ENCODE measurements around the gene S100A2. TPM values are rescaled to one million over a fixed set of nuclear protein-coding genes. Genes with fewer than 3 reads are reported as not detected.
A peak's percentile ranks its signal among the peaks of the same experiment; 100 is the strongest.
"Not testable (repeated sequence)": the region's sequence is repeated elsewhere in the genome, so short reads cannot be mapped to it uniquely, and the experiment has no call there.

The S100A2 gene
- total RNA-seq, 4 donors from 2014 or later, result 2.7 to 73.3 (median 14.2) TPM

DNA sequence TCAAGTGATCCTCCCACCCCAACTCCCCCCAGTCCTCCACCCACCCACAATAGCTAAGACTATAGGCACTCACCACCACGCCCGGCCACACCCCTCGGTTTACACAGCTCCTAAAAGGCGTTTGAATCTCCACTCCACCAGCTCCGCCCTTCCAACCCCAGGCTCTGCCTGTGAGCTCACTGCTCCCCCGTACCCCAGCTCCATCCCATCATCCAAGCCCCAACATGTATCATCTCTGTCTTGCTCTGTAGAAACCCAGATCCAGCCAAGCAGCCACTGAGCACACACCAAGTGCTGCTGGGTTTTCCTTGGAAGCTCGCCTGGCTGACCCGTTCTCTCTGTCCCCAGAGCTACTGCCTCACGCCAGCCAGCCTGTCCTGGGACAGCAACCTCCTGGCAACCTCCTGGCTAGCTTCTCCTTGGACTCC is 12.0 kb upstream of the S100A2 start:
- TF ChIP-seq POLR2AphosphoS5 (IDR thresholded peaks at IDR 0.05) (no peak), POLR2A (IDR thresholded peaks at IDR 0.05) (no peak), EP300 (IDR thresholded peaks at IDR 0.05) (no peak)
- TF ChIP-seq, protein P1, sequence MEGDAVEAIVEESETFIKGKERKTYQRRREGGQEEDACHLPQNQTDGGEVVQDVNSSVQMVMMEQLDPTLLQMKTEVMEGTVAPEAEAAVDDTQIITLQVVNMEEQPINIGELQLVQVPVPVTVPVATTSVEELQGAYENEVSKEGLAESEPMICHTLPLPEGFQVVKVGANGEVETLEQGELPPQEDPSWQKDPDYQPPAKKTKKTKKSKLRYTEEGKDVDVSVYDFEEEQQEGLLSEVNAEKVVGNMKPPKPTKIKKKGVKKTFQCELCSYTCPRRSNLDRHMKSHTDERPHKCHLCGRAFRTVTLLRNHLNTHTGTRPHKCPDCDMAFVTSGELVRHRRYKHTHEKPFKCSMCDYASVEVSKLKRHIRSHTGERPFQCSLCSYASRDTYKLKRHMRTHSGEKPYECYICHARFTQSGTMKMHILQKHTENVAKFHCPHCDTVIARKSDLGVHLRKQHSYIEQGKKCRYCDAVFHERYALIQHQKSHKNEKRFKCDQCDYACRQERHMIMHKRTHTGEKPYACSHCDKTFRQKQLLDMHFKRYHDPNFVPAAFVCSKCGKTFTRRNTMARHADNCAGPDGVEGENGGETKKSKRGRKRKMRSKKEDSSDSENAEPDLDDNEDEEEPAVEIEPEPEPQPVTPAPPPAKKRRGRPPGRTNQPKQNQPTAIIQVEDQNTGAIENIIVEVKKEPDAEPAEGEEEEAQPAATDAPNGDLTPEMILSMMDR (IDR thresholded peaks at IDR 0.05), result no peak
- no peak for ATAC-seq
- 65 to 79% methylated on average over 6 to 9 of the region's 9 CpGs for WGBS, 2 donors (ENCODE audit: low coverage in 1 of 2)

DNA sequence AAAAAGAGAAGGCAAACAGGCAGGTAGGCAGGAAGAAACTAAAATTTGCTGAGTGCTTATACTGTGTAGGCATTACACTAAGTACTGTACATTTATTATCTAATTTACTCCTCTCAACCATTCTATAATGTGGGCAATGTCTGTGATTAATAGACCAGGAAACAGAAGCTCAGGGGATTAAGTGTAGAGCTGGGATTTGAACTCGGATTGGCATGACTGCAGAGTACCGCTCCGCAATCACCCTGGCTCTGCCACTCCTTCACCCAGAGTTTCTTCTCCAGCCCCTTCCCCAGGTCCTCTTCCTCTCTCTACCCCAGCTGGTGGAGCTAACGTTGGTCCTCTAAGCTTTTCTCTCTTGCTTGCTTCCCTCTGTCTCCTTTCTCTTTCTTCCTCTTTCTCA is 11.5 kb upstream of the S100A2 start:
- Histone ChIP-seq H3K4me3 (no peak overlapping the region), H3K36me3 (no peaks in the 10 kb centered on the region), H3K27me3 (no peaks in the 10 kb centered on the region), H3K4me1 (peaks cover 0 to 12% (median 0%) of the 10 kb centered on the region in 3 donors), H3K27ac (no peak overlapping the region), H3K9me3 (no peaks in the 10 kb centered on the region)
- no peak for ATAC-seq
- no peak for TF ChIP-seq POLR2AphosphoS5 (IDR thresholded peaks at IDR 0.05)
- TF ChIP-seq, protein P1 (IDR thresholded peaks at IDR 0.05), result no peak
- no peak for TF ChIP-seq EP300 (IDR thresholded peaks at IDR 0.05)
- TF ChIP-seq POLR2A (IDR thresholded peaks at IDR 0.05), result no peak
- WGBS, 2 donors (ENCODE audit: low coverage in 1 of 2), result 68 to 70% methylated on average over 4 of the region's 4 CpGs

More for the DNA sequence above, 12.0 kb upstream of the S100A2 start:
- Histone ChIP-seq H3K27me3 (no peaks in the 10 kb centered on the region), H3K27ac (no peak overlapping the region), H3K4me1 (peaks cover 0 to 7% (median 0%) of the 10 kb centered on the region in 3 donors), H3K9me3 (no peaks in the 10 kb centered on the region), H3K4me3 (no peak overlapping the region), H3K36me3 (no peaks in the 10 kb centered on the region)

DNA sequence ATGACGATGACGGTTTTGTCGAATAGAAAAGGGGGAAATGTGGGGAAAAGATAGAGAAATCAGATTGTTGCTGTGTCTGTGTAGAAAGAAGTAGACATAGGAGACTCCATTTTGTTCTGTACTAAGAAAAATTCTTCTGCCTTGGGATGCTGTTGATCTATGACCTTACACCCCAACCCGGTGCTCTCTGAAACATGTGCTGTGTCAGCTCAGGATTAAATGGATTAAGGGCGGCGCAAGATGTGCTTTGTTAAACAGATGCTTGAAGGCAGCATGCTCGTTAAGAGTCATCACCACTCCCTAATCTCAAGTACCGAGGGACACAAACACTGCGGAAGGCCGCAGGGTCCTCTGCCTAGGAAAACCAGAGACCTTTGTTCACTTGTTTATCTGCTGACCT is 9.9 kb upstream of the S100A2 start:
- H3K27ac ChIP-seq, H3K4me3 ChIP-seq, H3K36me3 ChIP-seq, ATAC-seq, H3K9me3 ChIP-seq, H3K27me3 ChIP-seq: not testable (repeated sequence)
- peaks cover 0 to 15% (median 0%) of the 10 kb centered on the region in 3 donors for H3K4me1 ChIP-seq
- WGBS, 2 donors (ENCODE audit: low coverage in 1 of 2), result 94 to 100% methylated on average over 4 to 7 of the region's 10 CpGs

DNA sequence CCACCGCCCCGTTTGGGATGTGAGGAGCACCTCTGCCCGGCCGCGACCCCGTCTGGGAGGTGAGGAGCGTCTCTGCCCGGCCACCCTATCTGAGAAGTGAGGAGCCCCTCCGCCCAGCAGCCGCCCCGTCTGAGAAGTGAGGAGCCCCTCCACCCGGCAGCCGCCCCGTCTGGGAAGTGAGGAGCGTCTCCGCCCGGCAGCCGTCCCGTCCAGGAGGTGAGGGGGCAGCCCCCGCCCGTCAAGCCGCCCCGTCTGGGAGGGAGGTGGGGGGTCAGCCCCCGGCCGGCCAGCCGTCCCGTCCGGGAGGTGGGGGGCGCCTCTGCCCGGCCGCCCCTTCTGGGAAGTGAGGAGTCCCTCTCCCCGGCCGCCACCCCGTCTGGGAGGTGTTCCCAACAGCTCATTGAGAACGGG is 9.4 kb upstream of the S100A2 start:
- H3K27ac ChIP-seq, H3K27me3 ChIP-seq, H3K9me3 ChIP-seq, H3K4me3 ChIP-seq, H3K36me3 ChIP-seq, ATAC-seq: not testable (repeated sequence)
- WGBS, 2 donors (ENCODE audit: low coverage in 1 of 2), result no CpG with 5 or more reads among the region's 35 CpGs
- peaks cover 0 to 15% (median 0%) of the 10 kb centered on the region in 3 donors for H3K4me1 ChIP-seq

DNA sequence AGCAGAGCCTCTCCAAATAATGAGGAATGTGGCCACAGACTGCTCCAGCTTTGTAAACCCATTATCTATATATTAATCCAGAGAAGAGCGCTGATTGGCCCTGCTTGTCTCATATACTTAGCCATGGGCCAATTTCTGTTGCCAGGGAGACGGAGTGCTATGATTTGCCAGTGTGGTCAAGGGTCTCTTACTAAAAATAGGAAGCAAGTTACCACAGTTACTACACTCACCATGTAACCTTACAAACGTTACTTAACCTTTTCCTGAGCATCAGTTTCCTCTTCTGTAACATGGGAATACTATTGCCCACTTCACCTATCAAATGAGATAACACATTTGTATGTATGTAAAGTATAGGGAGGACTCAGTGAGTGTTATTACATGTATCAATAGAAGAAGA is 7.7 kb upstream of the S100A2 start:
- Histone ChIP-seq H3K27me3 (no peaks in the 10 kb centered on the region), H3K4me1 (peaks cover 0 to 22% (median 4%) of the 10 kb centered on the region in 3 donors), H3K4me3 (no peak overlapping the region), H3K27ac (peak overlapping the region in 3 of 4 donors; percentile 55 to 70 (median 62)), H3K9me3 (no peaks in the 10 kb centered on the region), H3K36me3 (no peaks in the 10 kb centered on the region)
- no peak for ATAC-seq
- WGBS, 2 donors (ENCODE audit: low coverage in 1 of 2), result 53 to 100% methylated on average over 1 to 3 of the region's 3 CpGs
- no peak for TF ChIP-seq POLR2AphosphoS5 (IDR thresholded peaks at IDR 0.05)
- TF ChIP-seq, protein P1 (IDR thresholded peaks at IDR 0.05), result no peak
- no peak for TF ChIP-seq POLR2A (IDR thresholded peaks at IDR 0.05)

DNA sequence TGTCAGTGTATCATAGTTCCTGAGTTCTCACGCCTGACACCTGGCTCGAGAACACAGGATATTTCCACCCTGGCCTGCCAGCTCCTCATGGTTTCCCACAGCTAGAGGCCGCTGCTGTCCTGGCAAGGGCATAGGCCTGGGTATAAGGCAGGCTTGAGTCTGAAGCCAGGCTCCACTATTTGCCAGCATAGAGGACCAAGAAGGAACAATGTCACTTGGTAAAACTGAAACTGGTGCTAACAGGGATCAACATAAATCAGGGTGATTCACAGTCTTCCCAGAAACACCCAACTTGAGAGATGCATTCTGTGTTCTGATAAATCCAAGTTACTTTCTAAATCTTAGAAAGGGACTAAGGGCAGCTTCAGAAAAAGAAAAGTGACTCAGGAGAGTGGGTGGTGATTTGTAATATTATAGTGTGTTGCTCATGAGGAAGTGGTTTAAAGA is 6.9 kb upstream of the S100A2 start:
- H3K36me3 ChIP-seq, result no peaks in the 10 kb centered on the region
- H3K27me3 ChIP-seq, result no peaks in the 10 kb centered on the region
- H3K4me3 ChIP-seq, result no peak overlapping the region
- WGBS, 2 donors (ENCODE audit: low coverage in 1 of 2), result 15 to 17% methylated on average over 2 to 3 of the region's 3 CpGs
- ATAC-seq, result peak; percentile 84
- no peaks in the 10 kb centered on the region for H3K9me3 ChIP-seq
- TF ChIP-seq POLR2AphosphoS5 (IDR thresholded peaks at IDR 0.05) (peak; percentile 92), POLR2A (IDR thresholded peaks at IDR 0.05) (no peak), EP300 (IDR thresholded peaks at IDR 0.05) (no peak)
- TF ChIP-seq, protein P1 (IDR thresholded peaks at IDR 0.05), result peak; percentile 57 to 86 (median 76)
- peak overlapping the region in 3 of 4 donors; percentile 55 to 70 (median 62) for H3K27ac ChIP-seq
- H3K4me1 ChIP-seq, result peaks cover 6 to 30% (median 11%) of the 10 kb centered on the region in 3 donors
